Measurements from ENCODE around the gene SLC39A7. TPM values are rescaled to one million over a fixed set of nuclear protein-coding genes. Genes with fewer than 3 reads are reported as not detected.

The SLC39A7 gene
- total RNA-seq, 1 experiment from 2014 or later = 130 TPM

DNA sequence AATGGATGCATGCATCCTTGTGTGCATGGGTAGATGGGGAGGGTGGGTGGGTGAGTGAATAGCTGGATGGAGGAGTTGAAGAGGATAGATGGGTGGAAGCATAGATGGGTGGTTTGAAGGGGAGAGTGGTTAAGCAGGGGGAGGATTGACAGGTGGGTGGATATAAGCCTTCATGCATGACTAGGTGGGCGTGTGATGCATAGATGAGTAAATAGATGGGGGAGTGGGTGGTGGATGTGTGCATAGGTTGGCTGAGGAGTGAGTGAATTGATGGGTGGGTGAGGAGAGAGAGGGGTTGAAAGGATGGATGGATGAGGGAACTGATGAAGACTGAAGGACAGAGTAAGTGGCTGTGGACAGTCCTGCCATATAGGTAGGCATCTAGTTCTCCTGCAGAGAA, 12.9 kb upstream of the SLC39A7 start:
- Histone ChIP-seq H3K4me1 (ENCODE audit: control insufficient read depth in 1 of 2, insufficient read depth in 2 of 2, low read length in 2 of 2) (peaks cover 0 to 7% of the 10 kb centered on the region in 2 experiments; a peak in 2 of 4 replicates), H3K36me3 (ENCODE audit: control insufficient read depth in 1 of 2, insufficient read depth in 2 of 2, low read length in 2 of 2) (no peaks in the 10 kb centered on the region), H3K27me3 (ENCODE audit: insufficient read depth, low read length) (no peaks in the 10 kb centered on the region), H3K9ac (ENCODE audit: low read length) (no peak overlapping the region), H3K4me3 (replicated peaks in 1 of 2; ENCODE audit: low read depth in 1 of 2, low read length in 2 of 2) (no peak overlapping the region), H3K4me2 (ENCODE audit: low read length) (no peak overlapping the region), H4K20me1 (ENCODE audit: insufficient read depth) (no peaks in the 10 kb centered on the region), H3K79me2 (ENCODE audit: insufficient read depth, low read length) (no peaks in the 10 kb centered on the region), H3K27ac (ENCODE audit: low read depth, low read length) (no peak overlapping the region), H2AFZ (ENCODE audit: low read depth, low read length, poor library complexity, severe bottlenecking) (no peak overlapping the region), H3K9me2 (ENCODE audit: insufficient read depth) (no peaks in the 10 kb centered on the region), H3K9me3 (ENCODE audit: control insufficient read depth in 1 of 2, insufficient read depth in 1 of 2, low read depth in 1 of 2, low read length in 2 of 2) (no peaks in the 10 kb centered on the region)
- TF ChIP-seq, protein P1, sequence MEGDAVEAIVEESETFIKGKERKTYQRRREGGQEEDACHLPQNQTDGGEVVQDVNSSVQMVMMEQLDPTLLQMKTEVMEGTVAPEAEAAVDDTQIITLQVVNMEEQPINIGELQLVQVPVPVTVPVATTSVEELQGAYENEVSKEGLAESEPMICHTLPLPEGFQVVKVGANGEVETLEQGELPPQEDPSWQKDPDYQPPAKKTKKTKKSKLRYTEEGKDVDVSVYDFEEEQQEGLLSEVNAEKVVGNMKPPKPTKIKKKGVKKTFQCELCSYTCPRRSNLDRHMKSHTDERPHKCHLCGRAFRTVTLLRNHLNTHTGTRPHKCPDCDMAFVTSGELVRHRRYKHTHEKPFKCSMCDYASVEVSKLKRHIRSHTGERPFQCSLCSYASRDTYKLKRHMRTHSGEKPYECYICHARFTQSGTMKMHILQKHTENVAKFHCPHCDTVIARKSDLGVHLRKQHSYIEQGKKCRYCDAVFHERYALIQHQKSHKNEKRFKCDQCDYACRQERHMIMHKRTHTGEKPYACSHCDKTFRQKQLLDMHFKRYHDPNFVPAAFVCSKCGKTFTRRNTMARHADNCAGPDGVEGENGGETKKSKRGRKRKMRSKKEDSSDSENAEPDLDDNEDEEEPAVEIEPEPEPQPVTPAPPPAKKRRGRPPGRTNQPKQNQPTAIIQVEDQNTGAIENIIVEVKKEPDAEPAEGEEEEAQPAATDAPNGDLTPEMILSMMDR (IDR thresholded peaks at IDR 0.05 in 2 of 3, conservative IDR thresholded peaks at IDR 0.05 in 1 of 3; ENCODE audit: borderline replicate concordance in 1 of 3, insufficient read depth in 1 of 3, low read depth in 2 of 3, low read length in 2 of 3) = no peak
- no peak for TF ChIP-seq CEBPB (IDR thresholded peaks at IDR 0.05; ENCODE audit: low read depth)
- no peak for TF ChIP-seq ZFX (IDR thresholded peaks at IDR 0.05)
- no peak for TF ChIP-seq POLR2A (IDR thresholded peaks at IDR 0.05; ENCODE audit: borderline replicate concordance, extremely low read depth, insufficient read depth, insufficient read length)
- RAD21 ChIA-PET (ENCODE audit: low non-redundant PET in 1 of 2, low total read pairs in 2 of 2, uncharacterized antibody in 2 of 2, unreplicated experiment in 2 of 2) = no interaction called here
- ATAC-seq = no peak
- POLR2A ChIA-PET = no interaction called here
- no peak for DNase-seq (ENCODE audit: low read depth, low spot score)
- intact Hi-C loops (cut with micrococcal nuclease) = no loop called here
- no TSS peak for BruUV-seq (replicated peaks)
- CTCF ChIA-PET = no interaction called here

DNA sequence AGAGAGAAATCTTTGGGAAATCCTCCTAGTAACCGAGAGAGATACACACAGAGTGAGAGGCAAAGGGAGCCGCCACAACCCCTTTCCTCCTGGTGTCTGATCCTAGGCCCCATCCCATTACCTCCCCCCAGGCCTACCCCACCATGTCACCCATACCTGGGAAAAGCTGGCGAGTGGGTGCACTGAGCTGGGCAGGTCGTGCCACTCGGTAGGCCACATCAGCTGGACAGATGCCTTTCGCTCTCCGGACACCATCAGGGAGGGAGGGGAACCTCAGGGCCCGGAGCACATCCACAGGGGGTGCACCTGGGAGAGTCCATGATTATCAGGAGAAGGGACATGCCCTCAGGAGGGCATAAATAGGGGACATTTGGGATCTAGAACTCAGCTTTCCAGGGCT, 11.5 kb upstream of the SLC39A7 start:
- POLR2A ChIA-PET = interaction anchor here (0.8 kb wide), 1 partner anchor 8 kb away, joined by 3 read pairs; no protein-coding TSS in a partner anchor
- ATAC-seq (no peak), DNase-seq (ENCODE audit: low read depth, low spot score) (no peak)
- Histone ChIP-seq H3K9me2 (ENCODE audit: insufficient read depth) (no peaks in the 10 kb centered on the region), H3K27ac (ENCODE audit: low read depth, low read length) (no peak overlapping the region), H3K4me3 (replicated peaks in 1 of 2; ENCODE audit: low read depth in 1 of 2, low read length in 2 of 2) (no peak overlapping the region), H3K4me1 (ENCODE audit: control insufficient read depth in 1 of 2, insufficient read depth in 2 of 2, low read length in 2 of 2) (no peaks in the 10 kb centered on the region), H3K9me3 (ENCODE audit: control insufficient read depth in 1 of 2, insufficient read depth in 1 of 2, low read depth in 1 of 2, low read length in 2 of 2) (no peaks in the 10 kb centered on the region), H3K79me2 (ENCODE audit: insufficient read depth, low read length) (no peaks in the 10 kb centered on the region), H3K9ac (ENCODE audit: low read length) (no peak overlapping the region), H2AFZ (ENCODE audit: low read depth, low read length, poor library complexity, severe bottlenecking) (no peak overlapping the region), H3K36me3 (ENCODE audit: control insufficient read depth in 1 of 2, insufficient read depth in 2 of 2, low read length in 2 of 2) (peaks cover 0 to 4% of the 10 kb centered on the region in 2 experiments; a peak in 1 of 4 replicates), H4K20me1 (ENCODE audit: insufficient read depth) (no peaks in the 10 kb centered on the region), H3K27me3 (ENCODE audit: insufficient read depth, low read length) (no peaks in the 10 kb centered on the region), H3K4me2 (ENCODE audit: low read length) (no peak overlapping the region)
- no peak for TF ChIP-seq POLR2A (IDR thresholded peaks at IDR 0.05; ENCODE audit: borderline replicate concordance, extremely low read depth, insufficient read depth, insufficient read length)
- TF ChIP-seq SRF (IDR thresholded peaks at IDR 0.05; ENCODE audit: low read depth) = no peak
- TF ChIP-seq TCF7L2 (IDR thresholded peaks at IDR 0.05; ENCODE audit: borderline replicate concordance, extremely low read depth, insufficient read depth, insufficient read length) = no peak
- no peak for TF ChIP-seq SIN3A (IDR thresholded peaks at IDR 0.05; ENCODE audit: low read depth)
- no peak for TF ChIP-seq ZNF274 (IDR thresholded peaks at IDR 0.05; ENCODE audit: low read depth, low read length)
- TF ChIP-seq, protein P2, sequence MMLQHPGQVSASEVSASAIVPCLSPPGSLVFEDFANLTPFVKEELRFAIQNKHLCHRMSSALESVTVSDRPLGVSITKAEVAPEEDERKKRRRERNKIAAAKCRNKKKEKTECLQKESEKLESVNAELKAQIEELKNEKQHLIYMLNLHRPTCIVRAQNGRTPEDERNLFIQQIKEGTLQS (IDR thresholded peaks at IDR 0.05) = no peak
- no peak for TF ChIP-seq EZH2phosphoT487 (IDR thresholded peaks at IDR 0.05; ENCODE audit: borderline replicate concordance)
- TF ChIP-seq FOSL1 (IDR thresholded peaks at IDR 0.05; ENCODE audit: low read depth) = no peak
- no peak for TF ChIP-seq ELF1 (IDR thresholded peaks at IDR 0.05; ENCODE audit: borderline replicate concordance, low read depth)
- no peak for TF ChIP-seq CEBPB (IDR thresholded peaks at IDR 0.05; ENCODE audit: low read depth)
- CTCF ChIA-PET = no interaction called here
- RAD21 ChIA-PET (ENCODE audit: low non-redundant PET in 1 of 2, low total read pairs in 2 of 2, uncharacterized antibody in 2 of 2, unreplicated experiment in 2 of 2) = no interaction called here
- no TSS peak for BruUV-seq (replicated peaks)
- intact Hi-C loops (cut with micrococcal nuclease) = no loop called here
